Parathyroid adenoma (tissue), 2 donors: ENCODE measurements around the gene AP2A2.

Experiments
- H2AFZ ChIP-seq: fragments of 300-600 bp; sonication (generic); one replicate; pipeline ENCODE4 v1.7.0; 2017; ENCODE audit warnings: antibody characterized with exemption, mild to moderate bottlenecking
- H3K27ac ChIP-seq: fragments of 300-600 bp; sonication (generic); one replicate; pipeline ENCODE4 v1.7.0; 2017
- H3K27me3 ChIP-seq: fragments of 300-600 bp; sonication (generic); one replicate; pipeline ENCODE4 v1.7.0; 2017; ENCODE audit warnings: low read length; ENCODE audit not compliant: control insufficient read depth, insufficient read depth
- H3K36me3 ChIP-seq: fragments of 300-600 bp; sonication (generic); one replicate; pipeline ENCODE4 v1.7.0; 2017; ENCODE audit warnings: low read length; ENCODE audit not compliant: control insufficient read depth, insufficient read depth
- H3K4me1 ChIP-seq: fragments of 300-600 bp; sonication (generic); one replicate; pipeline ENCODE4 v1.7.0; 2017; ENCODE audit warnings: control low read depth
- H3K4me2 ChIP-seq: fragments of 300-600 bp; sonication (generic); one replicate; pipeline ENCODE4 v1.7.0; 2017; ENCODE audit warnings: low read length
- H3K4me3 ChIP-seq: fragments of 300-600 bp; sonication (generic); one replicate; pipeline ENCODE4 v1.7.0; 2017; ENCODE audit warnings: low read depth, low read length
- H3K79me2 ChIP-seq: fragments of 300-600 bp; sonication (generic); one replicate; pipeline ENCODE4 v1.7.0; 2017; ENCODE audit warnings: control low read depth
- H3K9ac ChIP-seq: fragments of 300-600 bp; sonication (generic); one replicate; pipeline ENCODE4 v1.7.0; 2017; ENCODE audit warnings: mild to moderate bottlenecking
- H3K9me3 ChIP-seq: fragments of 300-600 bp; sonication (generic); one replicate; pipeline ENCODE4 v1.7.0; 2017; ENCODE audit warnings: low read length; ENCODE audit not compliant: control insufficient read depth
- TF ChIP-seq, protein P1 (sequence below): fragments of 300-600 bp; sonication (generic); IDR thresholded peaks from one replicate; pipeline ENCODE4 v1.7.0; 2017; ENCODE audit warnings: antibody characterized with exemption, mild to moderate bottlenecking
- donor health status: primary hyperparathyroidism.

The AP2A2 gene

DNA sequence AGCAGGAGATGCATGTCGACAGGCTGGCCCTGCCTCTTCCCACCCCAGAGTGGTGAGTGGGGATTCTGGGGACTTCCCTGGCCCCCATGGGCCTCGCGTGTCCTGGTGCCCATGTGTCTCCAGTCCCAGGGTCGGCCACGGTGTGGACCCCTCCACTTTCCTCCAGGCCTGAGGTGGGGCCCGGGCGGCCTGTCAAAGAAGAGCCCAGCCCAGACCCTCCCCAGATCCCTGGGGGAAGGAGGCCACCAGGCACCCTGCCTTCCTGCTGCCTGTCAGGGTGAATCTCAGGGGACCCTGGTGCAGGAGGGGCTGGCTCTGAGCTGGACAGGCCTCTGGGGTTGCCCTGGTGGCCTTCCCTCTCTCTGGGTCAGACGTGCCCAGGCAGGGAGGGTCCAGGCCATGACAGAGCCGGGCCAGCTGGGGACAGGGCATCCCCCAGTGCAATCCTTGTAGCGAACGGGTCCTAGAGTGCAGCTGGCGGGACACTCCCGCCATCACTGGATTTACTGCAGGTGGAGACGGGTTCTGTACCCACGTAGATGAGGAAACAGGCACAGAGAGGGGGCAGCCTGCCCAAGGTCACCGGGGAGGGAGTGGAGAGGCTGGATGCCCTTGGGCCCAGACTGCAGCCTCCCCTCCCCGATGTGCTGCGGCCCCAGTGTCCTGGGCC is 124.4 kb downstream of the AP2A2 start:
- Histone ChIP-seq H3K27me3 (no peaks in the 10 kb centered on the region), H3K9me3 (no peaks in the 10 kb centered on the region), H2AFZ (no peak overlapping the region), H3K36me3 (no peaks in the 10 kb centered on the region), H3K4me1 (no peaks in the 10 kb centered on the region), H3K79me2 (no peaks in the 10 kb centered on the region), H3K4me3 (no peak overlapping the region), H3K4me2 (no peak overlapping the region), H3K9ac (no peak overlapping the region), H3K27ac (no peak overlapping the region)
- TF ChIP-seq, protein P1, sequence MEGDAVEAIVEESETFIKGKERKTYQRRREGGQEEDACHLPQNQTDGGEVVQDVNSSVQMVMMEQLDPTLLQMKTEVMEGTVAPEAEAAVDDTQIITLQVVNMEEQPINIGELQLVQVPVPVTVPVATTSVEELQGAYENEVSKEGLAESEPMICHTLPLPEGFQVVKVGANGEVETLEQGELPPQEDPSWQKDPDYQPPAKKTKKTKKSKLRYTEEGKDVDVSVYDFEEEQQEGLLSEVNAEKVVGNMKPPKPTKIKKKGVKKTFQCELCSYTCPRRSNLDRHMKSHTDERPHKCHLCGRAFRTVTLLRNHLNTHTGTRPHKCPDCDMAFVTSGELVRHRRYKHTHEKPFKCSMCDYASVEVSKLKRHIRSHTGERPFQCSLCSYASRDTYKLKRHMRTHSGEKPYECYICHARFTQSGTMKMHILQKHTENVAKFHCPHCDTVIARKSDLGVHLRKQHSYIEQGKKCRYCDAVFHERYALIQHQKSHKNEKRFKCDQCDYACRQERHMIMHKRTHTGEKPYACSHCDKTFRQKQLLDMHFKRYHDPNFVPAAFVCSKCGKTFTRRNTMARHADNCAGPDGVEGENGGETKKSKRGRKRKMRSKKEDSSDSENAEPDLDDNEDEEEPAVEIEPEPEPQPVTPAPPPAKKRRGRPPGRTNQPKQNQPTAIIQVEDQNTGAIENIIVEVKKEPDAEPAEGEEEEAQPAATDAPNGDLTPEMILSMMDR, result no peak

DNA sequence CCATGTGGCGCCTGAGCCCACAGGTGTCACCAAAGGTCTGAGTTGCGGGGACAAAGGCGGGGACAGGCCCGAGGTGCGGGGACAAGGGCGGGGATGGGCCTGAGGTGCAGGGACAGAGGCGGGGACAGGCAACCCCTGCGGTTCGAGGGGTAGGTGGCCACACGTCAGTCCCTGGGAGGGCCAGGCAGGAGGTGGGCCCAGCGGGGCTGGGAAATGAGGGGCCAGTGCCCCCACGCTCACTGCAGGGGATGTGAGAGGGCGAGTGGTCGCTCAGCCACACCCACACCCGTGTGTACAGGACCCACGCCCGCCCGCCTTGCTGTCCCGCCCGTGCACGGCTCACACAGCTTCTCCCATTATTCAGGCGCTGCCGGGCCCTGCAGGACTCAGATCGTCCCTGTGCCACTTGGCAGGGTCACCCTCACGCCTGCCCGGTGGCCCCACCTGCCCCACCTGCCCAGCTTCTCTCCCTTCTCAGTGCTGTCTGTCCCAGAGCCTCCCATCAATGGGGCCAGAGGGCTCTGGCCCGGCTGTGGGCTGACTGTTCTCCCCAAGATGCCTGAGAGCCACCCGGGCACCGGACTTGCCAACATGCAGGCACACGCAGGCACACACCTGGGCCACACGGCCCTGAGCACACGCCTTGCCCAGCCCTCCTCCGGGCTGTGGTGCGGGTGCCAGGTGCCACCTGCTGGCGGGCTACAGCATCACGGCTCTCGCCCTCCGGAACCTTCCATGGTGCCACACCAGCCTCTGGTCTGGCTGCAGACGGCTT is 125.1 kb downstream of the AP2A2 start:
- no peak overlapping the region for H3K4me2 ChIP-seq
- TF ChIP-seq, protein P1, result peak; percentile 78
- no peaks in the 10 kb centered on the region for H3K79me2 ChIP-seq
- H3K27me3 ChIP-seq, result no peaks in the 10 kb centered on the region
- H3K36me3 ChIP-seq, result no peaks in the 10 kb centered on the region
- H3K27ac ChIP-seq, result no peak overlapping the region
- no peak overlapping the region for H2AFZ ChIP-seq
- no peaks in the 10 kb centered on the region for H3K9me3 ChIP-seq
- no peak overlapping the region for H3K4me3 ChIP-seq
- H3K4me1 ChIP-seq, result no peaks in the 10 kb centered on the region
- H3K9ac ChIP-seq, result no peak overlapping the region

DNA sequence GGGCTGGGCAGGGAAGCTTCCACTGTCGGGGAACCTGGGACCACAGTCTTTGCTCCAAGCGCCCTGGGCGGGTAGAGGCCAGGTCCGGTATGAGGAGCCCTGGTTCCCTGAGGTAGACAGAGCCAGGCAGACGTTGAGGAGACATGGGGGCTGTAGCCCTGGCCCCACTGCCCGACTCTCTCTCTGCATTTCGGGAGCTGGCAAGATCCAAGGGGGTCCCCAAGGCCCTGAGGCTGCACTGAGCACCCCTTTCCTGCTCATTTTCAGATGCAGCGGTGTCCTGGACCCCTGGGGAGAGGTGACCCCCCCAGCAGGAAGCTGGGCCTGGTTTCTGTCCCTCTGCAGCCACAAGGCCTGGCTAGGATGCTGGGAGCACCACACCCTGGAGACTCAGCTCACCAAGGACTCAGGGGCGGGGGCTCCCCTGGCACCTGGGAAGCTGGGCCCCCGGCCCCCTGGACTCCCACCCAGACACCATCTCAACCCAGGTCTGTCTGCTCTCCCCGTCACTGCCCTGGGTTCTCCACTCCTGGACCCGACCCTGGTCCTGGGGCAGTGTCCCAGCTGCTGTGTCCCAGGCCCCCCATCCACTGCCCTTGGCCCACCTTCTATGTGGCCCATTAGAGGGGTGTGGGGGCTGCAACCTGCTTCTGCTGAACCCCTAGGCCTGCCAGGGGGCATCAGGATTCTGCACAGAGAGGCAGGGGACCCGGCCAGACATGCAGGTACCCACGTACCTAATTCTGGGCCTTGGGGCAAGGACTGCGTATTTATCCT is 125.9 kb downstream of the AP2A2 start:
- H3K9ac ChIP-seq, result no peak overlapping the region
- H3K4me3 ChIP-seq, result no peak overlapping the region
- H3K36me3 ChIP-seq, result no peaks in the 10 kb centered on the region
- TF ChIP-seq, protein P1, result no peak
- H3K79me2 ChIP-seq, result no peaks in the 10 kb centered on the region
- H2AFZ ChIP-seq, result no peak overlapping the region
- no peak overlapping the region for H3K27ac ChIP-seq
- H3K27me3 ChIP-seq, result no peaks in the 10 kb centered on the region
- H3K9me3 ChIP-seq, result no peaks in the 10 kb centered on the region
- H3K4me1 ChIP-seq, result no peaks in the 10 kb centered on the region
- no peak overlapping the region for H3K4me2 ChIP-seq

DNA sequence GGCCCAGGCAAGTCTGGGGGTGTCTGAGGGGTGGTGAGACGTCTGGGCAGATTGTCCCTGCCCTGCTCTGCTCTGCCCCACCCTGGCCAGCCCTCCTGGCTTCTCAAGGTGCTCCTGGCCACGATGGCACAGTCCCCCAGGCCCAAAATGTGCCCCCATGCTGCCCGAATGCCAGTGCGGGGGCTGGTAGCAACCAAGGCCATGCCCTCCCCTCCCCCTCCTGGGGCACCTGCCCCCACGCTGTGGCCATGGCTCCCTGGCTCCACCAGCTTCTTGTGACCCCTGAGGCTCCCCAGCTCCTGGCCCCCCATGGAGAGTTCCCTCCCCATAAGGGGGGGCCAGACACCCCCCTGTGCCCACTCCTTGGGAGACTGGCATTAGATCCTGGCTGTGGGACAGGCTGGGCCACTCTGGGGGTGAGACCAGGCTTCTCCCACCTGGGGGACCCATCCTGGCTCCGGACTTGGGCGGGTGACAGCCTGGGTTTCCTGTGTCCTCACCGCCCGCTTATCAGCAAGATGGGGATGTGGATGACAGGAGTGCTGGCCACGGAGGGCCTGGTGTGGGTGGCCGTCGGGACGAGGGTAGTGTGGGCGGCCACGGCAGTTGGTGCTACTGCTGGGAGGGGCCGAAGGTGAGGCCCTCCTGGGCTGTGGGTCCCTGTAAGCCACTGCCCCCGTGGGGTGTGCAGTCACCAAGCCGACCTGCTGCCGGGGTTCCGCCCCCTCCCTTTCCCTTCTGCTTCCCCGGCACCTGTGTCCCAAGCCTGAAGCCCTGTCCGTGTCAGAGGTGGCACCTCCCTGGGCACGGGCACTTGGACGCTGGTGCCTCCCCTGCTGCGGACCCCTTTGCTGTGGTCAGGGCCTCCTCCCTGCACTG is 126.7 kb downstream of the AP2A2 start:
- H3K9ac ChIP-seq, result no peak overlapping the region
- no peaks in the 10 kb centered on the region for H3K36me3 ChIP-seq
- no peak overlapping the region for H3K27ac ChIP-seq
- H2AFZ ChIP-seq, result no peak overlapping the region
- no peaks in the 10 kb centered on the region for H3K79me2 ChIP-seq
- H3K27me3 ChIP-seq, result no peaks in the 10 kb centered on the region
- no peak overlapping the region for H3K4me3 ChIP-seq
- H3K4me1 ChIP-seq, result no peaks in the 10 kb centered on the region
- TF ChIP-seq, protein P1, result no peak
- H3K4me2 ChIP-seq, result no peak overlapping the region
- H3K9me3 ChIP-seq, result no peaks in the 10 kb centered on the region
